Measurements from ENCODE around the gene FAM20B.

GRCh38 chr1:179080866-179081686 is 55.4 kb downstream of the FAM20B start:
- TF ChIP-seq POLR2A (IDR thresholded peaks at IDR 0.05) (no peak), CTCF (IDR thresholded peaks at IDR 0.05) (no peak), EP300 (IDR thresholded peaks at IDR 0.05) (no peak)
